MV-4-11 (cell line): ENCODE data around the gene SHANK2.

Source experiments
- DNase-seq: peaks from one replicate; lab custom pipeline; 2025; lab: John Stamatoyannopoulos, UW

Gene SHANK2

GRCh38 chr11:71202598-71202944 lies 49.8 kb downstream of the SHANK2 start:
- no peak for DNase-seq
